Measurements from ENCODE around the gene EXOC4.

DNA sequence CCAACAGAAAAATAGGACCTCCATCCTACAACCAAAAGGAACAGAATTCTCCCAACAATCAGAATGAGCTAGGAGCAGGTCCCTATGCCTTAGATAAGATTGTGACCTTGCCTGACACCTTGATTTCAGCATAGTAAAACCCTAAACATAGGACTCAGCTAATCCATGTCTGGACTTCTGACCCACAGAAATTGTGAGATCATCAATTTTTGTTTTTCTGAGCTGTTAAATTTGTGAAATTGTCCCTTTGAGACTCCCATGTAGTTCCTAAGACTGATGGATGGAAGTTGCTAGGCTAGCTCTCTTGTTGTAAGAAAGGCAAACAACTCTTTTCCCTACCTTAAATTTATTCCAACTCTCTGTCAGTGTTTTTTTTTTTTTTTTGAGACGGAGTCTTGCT is 244.2 kb downstream of the EXOC4 start:
- TF ChIP-seq POLR2AphosphoS5 (IDR thresholded peaks at IDR 0.05) = no peak
- no peak for TF ChIP-seq POLR2A (IDR thresholded peaks at IDR 0.05)
- TF ChIP-seq, protein P1, sequence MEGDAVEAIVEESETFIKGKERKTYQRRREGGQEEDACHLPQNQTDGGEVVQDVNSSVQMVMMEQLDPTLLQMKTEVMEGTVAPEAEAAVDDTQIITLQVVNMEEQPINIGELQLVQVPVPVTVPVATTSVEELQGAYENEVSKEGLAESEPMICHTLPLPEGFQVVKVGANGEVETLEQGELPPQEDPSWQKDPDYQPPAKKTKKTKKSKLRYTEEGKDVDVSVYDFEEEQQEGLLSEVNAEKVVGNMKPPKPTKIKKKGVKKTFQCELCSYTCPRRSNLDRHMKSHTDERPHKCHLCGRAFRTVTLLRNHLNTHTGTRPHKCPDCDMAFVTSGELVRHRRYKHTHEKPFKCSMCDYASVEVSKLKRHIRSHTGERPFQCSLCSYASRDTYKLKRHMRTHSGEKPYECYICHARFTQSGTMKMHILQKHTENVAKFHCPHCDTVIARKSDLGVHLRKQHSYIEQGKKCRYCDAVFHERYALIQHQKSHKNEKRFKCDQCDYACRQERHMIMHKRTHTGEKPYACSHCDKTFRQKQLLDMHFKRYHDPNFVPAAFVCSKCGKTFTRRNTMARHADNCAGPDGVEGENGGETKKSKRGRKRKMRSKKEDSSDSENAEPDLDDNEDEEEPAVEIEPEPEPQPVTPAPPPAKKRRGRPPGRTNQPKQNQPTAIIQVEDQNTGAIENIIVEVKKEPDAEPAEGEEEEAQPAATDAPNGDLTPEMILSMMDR (IDR thresholded peaks at IDR 0.05) = no peak
- TF ChIP-seq EP300 (IDR thresholded peaks at IDR 0.05) = no peak

All from sigmoid colon (tissue), 4 donors.